ENCODE results near the gene NEDD9. TPM values are rescaled to one million over a fixed set of nuclear protein-coding genes. Genes with fewer than 3 reads are reported as not detected.

NEDD9 gene
- total RNA-seq, 1 donor: 32.9 TPM

DNA sequence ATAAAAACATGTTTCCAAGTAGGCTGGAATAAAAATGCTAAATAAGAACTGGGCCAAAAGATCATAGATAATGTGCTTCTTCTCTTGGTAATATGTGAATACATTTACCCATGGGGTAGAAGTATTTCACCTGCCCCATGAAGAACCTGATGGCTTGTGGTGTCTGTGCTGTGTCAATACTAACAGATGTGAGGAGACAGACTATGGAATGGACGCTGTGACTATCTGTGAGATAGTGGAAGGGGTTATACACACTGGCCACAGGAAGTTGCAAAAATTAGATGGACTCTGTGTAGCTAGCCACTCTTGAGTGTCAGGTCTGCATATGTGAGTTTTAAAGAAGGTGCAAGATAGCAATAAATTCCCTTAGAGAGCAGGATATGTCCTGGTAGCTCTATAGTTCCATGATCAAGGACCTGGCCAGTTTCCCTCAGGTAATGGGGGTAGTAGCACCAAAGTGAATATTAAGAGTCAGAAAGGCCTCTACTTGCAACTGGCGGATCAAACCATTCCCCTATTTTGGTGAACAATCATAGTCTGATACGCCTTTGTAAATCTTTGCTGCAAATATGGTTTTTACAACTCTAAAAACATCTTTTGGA, 48.6 kb downstream of the NEDD9 start:
- Histone ChIP-seq H3K27me3 (ENCODE audit: insufficient read depth, low read length) (no peaks in the 10 kb centered on the region), H3K79me2 (ENCODE audit: insufficient read depth, low read length) (no peaks in the 10 kb centered on the region), H3K4me3 (ENCODE audit: insufficient read depth, low read length) (no peak overlapping the region), H3K27ac (ENCODE audit: low read depth, low read length) (no peak overlapping the region), H3K9me3 (ENCODE audit: low read depth, low read length) (no peaks in the 10 kb centered on the region), H3K4me2 (ENCODE audit: insufficient read depth, low read length) (no peak overlapping the region), H2AFZ (ENCODE audit: low read length) (no peak overlapping the region), H4K20me1 (ENCODE audit: insufficient read depth, low read length) (no peaks in the 10 kb centered on the region), H3K4me1 (ENCODE audit: insufficient read depth, low read length) (peaks cover 10% of the 10 kb centered on the region), H3K36me3 (ENCODE audit: insufficient read depth, low read length) (peaks cover 57% of the 10 kb centered on the region)
- TF ChIP-seq, protein P1, sequence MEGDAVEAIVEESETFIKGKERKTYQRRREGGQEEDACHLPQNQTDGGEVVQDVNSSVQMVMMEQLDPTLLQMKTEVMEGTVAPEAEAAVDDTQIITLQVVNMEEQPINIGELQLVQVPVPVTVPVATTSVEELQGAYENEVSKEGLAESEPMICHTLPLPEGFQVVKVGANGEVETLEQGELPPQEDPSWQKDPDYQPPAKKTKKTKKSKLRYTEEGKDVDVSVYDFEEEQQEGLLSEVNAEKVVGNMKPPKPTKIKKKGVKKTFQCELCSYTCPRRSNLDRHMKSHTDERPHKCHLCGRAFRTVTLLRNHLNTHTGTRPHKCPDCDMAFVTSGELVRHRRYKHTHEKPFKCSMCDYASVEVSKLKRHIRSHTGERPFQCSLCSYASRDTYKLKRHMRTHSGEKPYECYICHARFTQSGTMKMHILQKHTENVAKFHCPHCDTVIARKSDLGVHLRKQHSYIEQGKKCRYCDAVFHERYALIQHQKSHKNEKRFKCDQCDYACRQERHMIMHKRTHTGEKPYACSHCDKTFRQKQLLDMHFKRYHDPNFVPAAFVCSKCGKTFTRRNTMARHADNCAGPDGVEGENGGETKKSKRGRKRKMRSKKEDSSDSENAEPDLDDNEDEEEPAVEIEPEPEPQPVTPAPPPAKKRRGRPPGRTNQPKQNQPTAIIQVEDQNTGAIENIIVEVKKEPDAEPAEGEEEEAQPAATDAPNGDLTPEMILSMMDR (IDR thresholded peaks at IDR 0.05; ENCODE audit: extremely low read depth, low read depth, low read length): no peak
- DNase-seq (ENCODE audit: insufficient read length, low spot score, missing footprints): no peak

DNA sequence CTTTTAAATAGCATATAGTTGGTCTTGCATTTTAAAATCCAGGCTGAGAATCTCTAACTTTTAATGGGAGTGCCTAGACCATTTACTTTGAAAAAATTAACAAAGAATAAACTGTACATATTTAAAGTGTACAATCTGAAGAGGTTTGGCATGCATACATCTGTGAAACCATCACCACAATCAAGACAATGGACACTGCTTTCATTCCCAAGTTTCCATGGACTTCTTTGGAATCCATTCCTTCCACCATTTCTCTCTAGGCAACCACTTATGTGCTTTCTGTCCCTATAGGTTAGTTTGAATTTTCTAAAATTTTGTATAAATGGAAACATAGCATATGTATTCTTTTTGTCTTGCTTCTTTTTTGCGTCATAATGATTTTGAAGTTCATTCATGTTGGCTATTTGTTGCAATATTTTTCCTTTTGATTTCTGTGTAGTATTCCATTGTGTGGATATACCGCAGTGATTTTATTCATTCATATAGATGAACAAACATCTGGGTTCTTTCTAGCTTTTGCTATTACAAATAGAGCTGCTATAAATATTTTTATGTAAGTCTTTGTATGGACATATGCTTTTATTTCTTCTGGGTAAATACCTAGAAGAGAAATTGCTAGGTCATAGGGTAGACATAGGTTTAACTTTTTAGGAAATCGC, 50.9 kb downstream of the NEDD9 start:
- Histone ChIP-seq H3K9me3 (ENCODE audit: low read depth, low read length) (no peaks in the 10 kb centered on the region), H3K36me3 (ENCODE audit: insufficient read depth, low read length) (peaks cover 34% of the 10 kb centered on the region), H3K79me2 (ENCODE audit: insufficient read depth, low read length) (no peaks in the 10 kb centered on the region), H3K4me2 (ENCODE audit: insufficient read depth, low read length) (no peak overlapping the region), H3K27me3 (ENCODE audit: insufficient read depth, low read length) (no peaks in the 10 kb centered on the region), H4K20me1 (ENCODE audit: insufficient read depth, low read length) (no peaks in the 10 kb centered on the region), H2AFZ (ENCODE audit: low read length) (no peak overlapping the region), H3K4me3 (ENCODE audit: insufficient read depth, low read length) (no peak overlapping the region), H3K27ac (ENCODE audit: low read depth, low read length) (no peak overlapping the region), H3K4me1 (ENCODE audit: insufficient read depth, low read length) (no peaks in the 10 kb centered on the region)
- DNase-seq (ENCODE audit: insufficient read length, low spot score, missing footprints): no peak
- TF ChIP-seq, protein P1 (IDR thresholded peaks at IDR 0.05; ENCODE audit: extremely low read depth, low read depth, low read length): no peak

DNA sequence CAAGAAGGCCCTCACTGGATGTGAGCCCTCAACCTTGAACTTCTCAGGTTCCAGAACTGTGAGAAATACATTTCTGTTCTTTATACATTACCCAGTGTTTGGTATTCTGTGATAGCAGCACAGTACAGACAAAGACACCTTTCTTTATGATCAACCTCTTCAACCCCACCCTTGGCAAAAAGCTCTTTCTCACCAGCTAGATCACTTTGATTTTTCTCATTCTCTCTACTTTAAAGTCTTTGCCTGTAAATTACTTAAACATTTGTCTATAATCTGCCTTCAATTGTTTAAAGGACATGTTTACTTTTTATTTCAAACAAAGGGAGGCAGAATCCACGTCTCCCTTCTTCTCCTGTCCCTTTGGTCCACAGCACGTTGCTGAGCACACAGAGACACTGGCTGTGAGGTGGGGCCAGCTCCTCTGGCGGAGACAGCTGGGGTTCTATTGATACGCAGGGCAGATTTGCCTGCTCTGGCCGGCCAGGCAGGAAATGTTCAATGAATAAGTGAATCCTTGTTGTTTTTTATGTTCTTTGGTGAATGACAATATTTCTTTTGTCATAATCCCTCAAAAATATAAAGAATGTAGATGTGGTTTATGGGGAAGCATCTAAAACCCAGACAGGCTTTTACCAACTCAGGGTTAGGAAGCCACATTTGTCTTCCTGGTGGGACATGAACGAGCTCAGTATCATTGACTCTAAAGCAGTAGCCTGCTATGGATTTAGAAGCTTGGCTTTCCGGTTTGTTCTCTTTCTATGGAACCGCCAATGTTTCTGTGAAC, 52.9 kb downstream of the NEDD9 start:
- no peaks in the 10 kb centered on the region for H3K27me3 ChIP-seq (ENCODE audit: insufficient read depth, low read length)
- peaks cover 15% of the 10 kb centered on the region for H3K36me3 ChIP-seq (ENCODE audit: insufficient read depth, low read length)
- no peak for DNase-seq (ENCODE audit: insufficient read length, low spot score, missing footprints)
- H3K27ac ChIP-seq (ENCODE audit: low read depth, low read length): no peak overlapping the region
- H3K4me2 ChIP-seq (ENCODE audit: insufficient read depth, low read length): no peak overlapping the region
- no peak overlapping the region for H2AFZ ChIP-seq (ENCODE audit: low read length)
- H3K4me1 ChIP-seq (ENCODE audit: insufficient read depth, low read length): no peaks in the 10 kb centered on the region
- no peaks in the 10 kb centered on the region for H4K20me1 ChIP-seq (ENCODE audit: insufficient read depth, low read length)
- TF ChIP-seq, protein P1 (IDR thresholded peaks at IDR 0.05; ENCODE audit: extremely low read depth, low read depth, low read length): no peak
- no peaks in the 10 kb centered on the region for H3K9me3 ChIP-seq (ENCODE audit: low read depth, low read length)
- H3K79me2 ChIP-seq (ENCODE audit: insufficient read depth, low read length): no peaks in the 10 kb centered on the region
- no peak overlapping the region for H3K4me3 ChIP-seq (ENCODE audit: insufficient read depth, low read length)

DNA sequence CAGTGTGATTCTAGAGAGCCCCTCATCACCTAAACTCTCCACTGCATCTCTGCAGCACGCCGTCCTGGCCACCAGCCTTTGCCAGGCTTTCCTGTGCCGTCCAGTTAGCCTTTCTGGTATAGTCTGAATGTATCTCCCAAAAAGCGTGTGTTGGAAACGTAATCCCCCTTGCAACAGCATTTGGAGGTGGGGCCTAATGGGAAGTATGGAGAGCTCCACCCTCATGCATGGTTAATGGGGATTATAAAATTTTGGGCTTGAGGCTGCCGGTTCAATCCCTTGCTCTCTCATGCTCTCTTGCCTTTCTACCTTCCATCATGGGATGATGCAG, 53.4 kb downstream of the NEDD9 start:
- no peak overlapping the region for H2AFZ ChIP-seq (ENCODE audit: low read length)
- no peaks in the 10 kb centered on the region for H3K4me1 ChIP-seq (ENCODE audit: insufficient read depth, low read length)
- H4K20me1 ChIP-seq (ENCODE audit: insufficient read depth, low read length): no peaks in the 10 kb centered on the region
- H3K9me3 ChIP-seq (ENCODE audit: low read depth, low read length): no peaks in the 10 kb centered on the region
- no peak overlapping the region for H3K27ac ChIP-seq (ENCODE audit: low read depth, low read length)
- TF ChIP-seq, protein P1 (IDR thresholded peaks at IDR 0.05; ENCODE audit: extremely low read depth, low read depth, low read length): no peak
- peaks cover 9% of the 10 kb centered on the region for H3K36me3 ChIP-seq (ENCODE audit: insufficient read depth, low read length)
- no peak overlapping the region for H3K4me3 ChIP-seq (ENCODE audit: insufficient read depth, low read length)
- no peaks in the 10 kb centered on the region for H3K27me3 ChIP-seq (ENCODE audit: insufficient read depth, low read length)
- H3K4me2 ChIP-seq (ENCODE audit: insufficient read depth, low read length): no peak overlapping the region
- no peaks in the 10 kb centered on the region for H3K79me2 ChIP-seq (ENCODE audit: insufficient read depth, low read length)
- no peak for DNase-seq (ENCODE audit: insufficient read length, low spot score, missing footprints)
